ENCODE data around the gene ATP5F1E.
"Not testable (repeated sequence)": the region's sequence is repeated elsewhere in the genome, so short reads cannot be mapped to it uniquely, and the experiment has no call there.

ATP5F1E gene

DNA sequence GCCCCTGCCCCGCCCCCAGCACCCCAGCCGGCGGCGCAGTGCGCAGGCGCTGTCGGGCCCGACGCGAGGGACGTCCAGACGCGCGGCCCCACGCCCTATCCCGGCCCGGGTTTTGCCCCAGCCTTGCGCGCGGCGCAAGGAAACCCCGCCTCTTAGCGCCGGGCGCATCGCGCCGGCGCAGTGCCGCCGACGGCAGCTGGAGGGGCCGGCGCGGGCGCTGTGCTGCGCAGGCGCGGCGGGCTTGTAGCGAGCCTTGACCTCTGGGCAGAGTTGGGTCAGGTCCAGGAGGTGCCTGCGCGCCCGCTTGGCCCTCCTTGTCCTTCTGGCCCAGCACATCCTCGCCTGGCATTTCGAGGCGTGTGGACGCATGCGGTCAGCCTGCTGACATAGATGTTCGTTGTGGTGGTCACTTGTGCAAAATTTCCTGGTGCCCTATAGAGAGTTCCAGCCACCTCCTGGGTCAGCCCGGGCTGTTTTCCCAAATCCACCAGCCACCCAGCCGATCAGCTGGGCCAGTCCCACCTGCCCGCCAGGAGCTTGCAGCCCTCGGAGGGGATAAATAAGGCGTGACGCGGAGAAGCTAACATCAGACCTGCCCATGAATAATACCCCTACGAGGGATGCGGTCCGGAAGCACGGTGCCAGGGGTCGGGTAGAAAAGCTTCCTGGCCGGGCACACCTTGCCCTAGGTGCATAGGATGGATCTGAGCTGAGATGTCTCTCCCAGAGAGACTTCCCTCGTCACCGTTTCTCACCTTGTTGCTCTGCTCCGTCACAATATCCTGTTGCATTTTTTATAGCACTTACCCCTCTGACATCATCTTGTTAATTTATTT is 10.9 kb upstream of the ATP5F1E start:
- peak; percentile 85 to 94 (median 91) for DNase-seq

DNA sequence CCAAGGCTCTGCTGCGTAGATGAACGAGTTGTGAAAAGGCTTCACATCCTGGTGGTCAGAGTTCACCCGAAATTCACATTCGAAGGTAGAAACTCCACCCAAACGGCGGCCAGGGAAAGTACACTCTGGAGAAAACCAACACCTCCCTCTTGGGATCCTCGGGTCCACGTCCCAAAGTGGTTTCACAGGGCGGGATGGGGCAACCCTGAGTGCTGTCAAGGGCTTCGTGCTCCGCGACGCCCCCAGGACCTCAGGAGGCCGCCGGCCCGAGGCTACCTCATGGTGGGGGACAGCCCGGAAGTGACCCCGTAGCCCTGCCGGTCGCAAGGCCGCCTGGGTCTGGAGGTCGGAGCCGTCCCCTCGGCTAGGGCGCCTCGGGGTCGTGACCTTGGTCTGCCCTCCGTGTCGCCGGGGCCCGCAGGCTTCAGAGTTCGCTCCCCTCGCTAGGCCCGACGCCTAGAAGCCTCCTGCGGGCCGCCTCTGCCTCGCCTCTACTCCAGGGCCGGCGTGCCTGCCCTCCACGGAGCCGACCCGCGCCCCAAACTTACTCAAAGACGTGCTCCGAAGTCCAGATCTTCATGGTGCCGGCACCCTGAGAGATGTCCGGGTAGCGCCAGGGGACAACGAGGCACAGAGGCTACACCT is 10.1 kb upstream of the ATP5F1E start, which contains the start of gene PRELID3B:
PRELID3B (minus strand) TSS at position 636 of the 645 bp plus-strand sequence; CDS start at position 580, 56 bp downstream.
- DNase-seq: peak in 3 of 6 experiments; percentile 22 to 41 (median 36)

DNA sequence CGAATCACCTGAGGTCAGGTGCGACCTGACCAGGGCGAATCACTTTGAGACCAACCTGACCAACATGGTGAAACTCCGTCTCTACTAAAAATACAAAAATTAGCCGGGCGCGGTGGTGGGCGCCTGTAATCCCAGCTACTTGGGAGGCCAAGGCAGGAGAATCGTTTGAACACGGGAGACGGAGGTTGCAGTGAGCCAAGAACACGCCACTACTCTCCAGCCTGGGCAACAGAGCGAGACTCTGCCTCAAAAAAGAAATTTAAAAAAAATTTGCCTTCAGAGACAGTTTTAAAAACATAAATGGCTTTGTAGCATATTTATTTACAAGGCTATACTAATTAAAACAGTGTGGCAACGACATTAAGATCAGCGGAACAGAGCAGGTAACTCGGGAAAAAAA is 9.4 kb upstream of the ATP5F1E start:
- not testable (repeated sequence) for DNase-seq

DNA sequence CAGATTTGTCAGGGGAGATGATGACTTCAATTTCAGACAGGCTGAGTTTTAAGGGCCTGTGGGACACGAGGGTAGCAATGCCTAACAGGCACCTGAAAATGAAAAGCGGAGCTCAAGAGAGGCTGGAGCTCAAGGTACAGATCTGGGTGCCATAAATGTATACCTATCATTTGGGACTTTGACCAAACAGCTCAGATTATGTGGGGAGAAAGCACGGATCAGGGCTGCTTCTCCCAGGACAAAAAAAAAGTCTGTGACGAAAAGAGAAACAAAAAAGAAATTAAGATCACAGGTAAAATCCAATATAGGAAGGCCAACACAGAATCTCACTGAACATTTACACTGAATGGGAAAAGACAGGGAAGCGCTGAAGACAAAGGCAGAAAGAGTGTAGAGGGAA is 8.5 kb upstream of the ATP5F1E start:
- no peak for DNase-seq

DNA sequence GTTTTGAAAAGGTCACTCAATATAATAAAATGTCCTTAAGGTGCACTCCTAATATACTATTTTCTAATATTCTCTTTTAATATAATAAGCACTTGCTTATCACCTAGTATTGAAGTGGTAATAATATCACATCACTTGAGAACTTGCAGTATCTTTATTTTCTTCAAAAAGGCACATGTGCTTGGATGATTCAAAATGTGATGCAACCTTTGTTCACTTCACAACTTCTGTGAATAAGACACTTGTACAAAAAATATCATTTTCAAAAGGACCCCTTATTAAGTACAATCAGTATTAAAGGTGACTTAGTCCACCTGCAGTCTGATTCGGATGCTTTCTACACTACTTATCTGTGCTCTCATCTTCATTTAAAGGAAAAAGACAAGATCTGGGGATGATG is 7.1 kb upstream of the ATP5F1E start:
- DNase-seq: no peak

DNA sequence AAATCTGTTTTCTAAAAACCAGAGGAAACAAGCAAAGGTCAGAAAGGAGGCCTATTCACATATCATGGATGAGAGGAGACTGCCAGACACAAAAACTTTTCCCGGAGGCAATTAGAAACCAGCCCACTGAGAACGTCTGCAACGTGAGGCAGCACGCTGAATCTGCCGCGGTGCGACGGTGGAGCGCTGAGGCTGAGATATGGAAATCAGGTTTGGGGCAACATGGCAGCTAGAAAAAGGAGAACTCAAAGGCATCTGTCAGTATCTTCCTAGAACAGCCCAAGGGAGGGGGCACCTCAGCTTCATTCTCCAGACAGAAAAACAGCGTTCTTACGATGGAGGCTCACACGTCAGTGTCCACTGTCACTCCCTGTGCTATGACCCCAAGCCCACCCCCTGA is 5.3 kb upstream of the ATP5F1E start:
- no peak for DNase-seq

DNA sequence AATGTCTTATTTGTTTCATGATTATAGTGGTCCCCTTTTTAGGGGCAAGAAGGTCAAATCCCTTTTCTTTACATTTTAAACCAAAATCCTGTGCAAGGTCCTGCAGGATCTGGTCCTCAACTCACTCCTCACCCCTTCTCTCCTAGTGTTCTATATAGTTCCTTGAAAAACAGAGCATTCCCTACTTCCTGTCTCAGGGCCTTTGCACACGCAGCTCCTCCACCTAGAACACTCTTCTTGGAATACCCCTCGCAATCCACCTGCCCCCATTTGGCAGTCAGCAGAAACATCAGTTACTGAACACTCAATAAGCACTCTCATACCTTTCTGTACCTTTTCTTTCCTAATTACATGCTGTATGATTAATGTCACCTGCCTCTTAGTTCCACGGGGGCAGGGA is 3.2 kb upstream of the ATP5F1E start:
- no peak for DNase-seq

DNA sequence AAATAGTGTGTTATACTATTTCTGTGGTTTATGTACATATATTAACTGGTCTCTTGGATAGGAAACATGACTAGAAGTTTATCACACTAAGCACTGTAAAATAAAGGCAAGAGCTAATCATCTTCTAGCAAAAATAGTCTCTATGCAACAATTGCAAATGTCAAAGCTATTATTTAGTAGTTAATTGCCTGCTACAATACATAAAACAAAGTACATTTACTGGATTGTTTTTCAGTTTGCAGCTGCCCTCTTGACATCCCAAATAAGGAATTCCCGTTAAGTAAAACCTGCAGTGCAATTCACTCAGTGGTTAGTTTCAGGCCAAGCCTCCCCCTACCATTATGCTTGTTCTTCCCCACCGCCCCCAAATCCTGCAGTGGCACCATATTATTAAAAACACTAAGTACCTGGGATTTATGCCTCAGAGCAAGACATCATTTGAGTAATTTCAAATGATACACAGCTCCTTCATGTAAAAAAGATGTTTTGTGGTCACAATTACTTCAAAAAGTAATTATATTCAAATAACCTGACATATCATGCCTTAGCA is 1.6 kb upstream of the ATP5F1E start:
- no peak for DNase-seq

DNA sequence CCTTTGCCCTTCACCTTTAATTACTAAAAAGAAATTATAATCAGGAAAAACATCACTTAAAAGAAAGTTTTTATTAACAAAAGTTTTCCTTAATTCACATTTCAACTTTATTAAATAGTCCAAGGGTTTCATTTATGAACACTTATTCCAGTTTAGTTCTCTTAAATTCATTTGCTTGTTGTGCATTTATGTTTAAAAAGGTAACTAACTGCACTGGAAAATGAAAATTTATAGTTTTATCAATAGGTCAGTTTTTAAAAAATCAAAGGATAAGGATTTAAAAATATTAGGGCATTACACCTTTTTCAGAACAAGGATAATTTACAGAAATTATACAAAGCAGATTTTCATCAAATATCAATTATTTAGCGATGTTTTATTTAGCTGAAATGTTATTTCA is 958 bp upstream of the ATP5F1E start:
- DNase-seq: no peak

DNA sequence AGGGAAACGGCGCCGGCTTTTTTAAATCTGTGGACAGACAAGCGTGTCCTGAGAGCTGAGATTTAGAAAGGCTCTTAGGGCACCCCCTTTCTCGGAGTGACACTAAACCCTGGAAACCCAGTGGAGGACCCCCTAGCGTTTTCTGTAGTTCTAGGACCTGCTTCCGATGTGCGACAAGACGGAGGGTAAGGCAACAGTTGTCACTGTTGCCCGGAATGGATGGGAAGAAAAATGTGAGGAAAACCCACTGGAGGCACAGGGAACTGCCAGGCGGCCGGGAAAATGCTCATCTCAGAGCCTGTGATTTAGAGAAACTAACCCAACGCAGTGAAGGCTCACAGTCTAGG is 551 bp upstream of the ATP5F1E start:
- no peak for DNase-seq

DNA sequence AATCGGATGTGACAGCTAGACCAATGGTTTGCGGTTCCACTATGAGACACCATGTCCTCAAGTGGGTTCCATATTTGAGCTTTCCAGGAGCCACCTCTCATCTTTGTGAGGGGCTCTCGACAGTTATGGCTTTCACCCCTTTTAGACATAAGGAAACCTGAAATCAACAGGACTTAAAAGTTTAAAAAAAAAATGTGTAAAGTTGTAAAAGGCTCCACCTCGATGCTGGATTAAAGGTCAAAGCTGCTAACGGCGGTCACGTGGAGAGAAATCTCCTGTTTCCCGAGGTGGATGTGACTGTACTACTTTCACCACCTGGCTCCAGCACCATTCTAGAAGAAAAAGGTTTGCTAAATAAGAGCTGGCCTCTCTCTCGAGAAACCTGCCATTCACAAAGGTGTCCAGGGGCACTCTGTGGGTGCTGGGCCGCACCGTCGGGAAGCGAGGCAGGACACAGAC is 542 bp downstream of the ATP5F1E start:
- no peak for DNase-seq

DNA sequence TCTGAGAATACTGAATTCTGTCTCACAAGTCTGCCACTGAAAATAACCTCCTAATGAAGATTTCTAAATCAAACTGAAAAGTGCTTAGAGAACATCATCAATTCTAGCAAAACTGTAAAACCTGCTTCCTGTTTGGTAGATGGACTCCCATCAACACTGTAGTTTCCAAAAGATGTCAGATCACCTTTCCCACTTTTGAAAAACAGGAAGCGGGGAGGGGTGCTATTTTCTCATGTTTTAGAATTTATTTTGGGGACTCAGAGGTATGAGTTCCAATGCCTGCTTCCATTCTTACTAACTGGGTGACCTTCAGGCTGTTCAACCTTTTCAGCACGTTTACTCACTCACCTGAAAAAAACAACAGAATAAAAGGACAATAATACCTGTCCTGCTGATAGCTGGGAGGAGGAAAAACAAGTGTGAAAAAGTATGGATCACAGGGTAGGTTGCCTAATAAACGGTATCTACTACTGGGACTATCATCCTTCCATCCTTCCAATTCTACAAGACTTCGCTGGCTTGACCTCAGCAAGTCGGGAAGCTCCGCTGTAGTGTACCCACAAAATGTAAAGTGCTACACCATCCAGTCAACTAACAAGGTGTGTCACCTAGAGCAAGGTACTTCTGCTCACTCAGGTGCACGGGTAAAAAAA is 1.1 kb downstream of the ATP5F1E start:
- DNase-seq: no peak

DNA sequence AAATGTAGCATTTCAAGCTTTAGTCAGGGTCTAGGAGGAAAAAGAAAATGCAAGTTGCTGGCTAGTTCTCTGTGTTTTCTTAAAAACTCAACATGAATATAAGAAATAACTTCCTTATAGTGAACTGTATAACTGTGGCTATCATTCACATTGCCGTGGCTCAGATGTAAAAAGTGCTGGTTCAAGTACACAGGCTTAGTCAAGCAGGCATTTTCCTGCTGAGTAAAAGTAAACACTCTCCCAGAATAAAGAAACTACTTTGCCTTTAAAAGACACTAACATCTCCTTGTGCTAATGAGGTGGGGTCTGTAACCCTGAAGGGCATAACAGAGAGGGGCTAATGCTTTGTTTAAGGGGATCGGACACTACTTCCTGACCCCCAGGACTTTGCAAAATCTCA is 3.3 kb downstream of the ATP5F1E start:
- no peak for DNase-seq

DNA sequence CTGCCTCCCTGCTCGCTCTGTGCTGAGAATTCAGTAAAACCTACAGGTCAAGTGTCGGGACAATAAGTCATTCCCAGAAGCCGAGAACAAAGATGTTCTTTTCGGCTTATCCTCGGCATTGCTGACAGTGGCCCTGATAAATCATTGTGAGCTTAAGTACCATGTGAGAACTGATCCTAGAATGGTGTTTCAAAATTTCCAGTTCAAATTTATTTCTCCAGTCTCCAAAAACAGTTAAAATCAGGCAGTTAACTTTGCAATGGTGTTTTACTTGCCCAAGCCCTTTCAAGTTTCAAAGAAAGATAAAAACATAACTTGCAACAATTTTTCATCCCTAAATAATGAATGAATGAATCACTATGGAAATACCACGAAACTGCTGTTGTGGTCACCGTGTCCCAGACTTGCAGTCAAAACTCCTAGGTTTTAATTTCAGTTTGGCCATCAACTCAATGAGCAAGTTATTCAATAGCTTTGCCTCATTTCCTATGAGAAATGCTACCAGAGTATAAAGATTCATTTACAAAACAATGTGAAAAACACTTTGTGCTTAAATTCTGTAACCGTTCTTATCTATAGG is 4.3 kb downstream of the ATP5F1E start:
- no peak for DNase-seq

DNA sequence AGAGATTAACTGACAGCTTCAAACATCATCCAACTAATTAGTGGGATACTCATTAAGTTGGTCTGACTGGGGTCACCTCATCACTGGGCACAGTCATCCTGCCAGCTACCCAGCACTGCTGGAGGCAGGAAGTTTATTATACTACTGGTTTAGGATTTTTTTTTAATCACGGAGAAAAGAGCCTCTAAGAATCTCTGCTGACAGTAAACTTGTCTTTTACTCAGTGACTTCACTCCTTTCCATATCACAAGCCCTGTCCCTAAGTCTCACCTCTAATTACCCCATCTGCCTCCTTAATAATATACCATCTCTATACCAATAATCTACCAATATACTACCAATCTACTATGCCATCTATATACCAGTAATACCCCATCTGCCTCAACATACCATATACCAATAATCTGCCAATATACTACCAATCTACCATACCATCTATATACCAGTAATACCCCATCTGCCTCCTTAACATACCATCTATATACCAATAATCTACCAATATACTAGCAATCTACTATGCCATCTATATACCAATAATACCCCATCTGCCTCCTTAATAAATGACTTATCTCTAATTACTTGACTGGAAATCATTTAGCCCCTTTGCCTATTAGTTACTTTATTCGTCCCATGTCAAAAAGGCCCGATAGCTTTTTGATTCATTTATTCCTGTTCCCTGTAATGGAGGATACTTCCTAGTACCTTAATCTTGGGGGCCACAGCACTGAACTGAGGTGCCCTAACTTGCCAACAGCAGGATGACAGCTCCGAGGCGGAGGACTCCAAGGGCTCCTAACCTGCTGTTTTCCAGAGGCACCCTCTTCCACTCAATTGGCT is 5.0 kb downstream of the ATP5F1E start:
- DNase-seq: no peak

DNA sequence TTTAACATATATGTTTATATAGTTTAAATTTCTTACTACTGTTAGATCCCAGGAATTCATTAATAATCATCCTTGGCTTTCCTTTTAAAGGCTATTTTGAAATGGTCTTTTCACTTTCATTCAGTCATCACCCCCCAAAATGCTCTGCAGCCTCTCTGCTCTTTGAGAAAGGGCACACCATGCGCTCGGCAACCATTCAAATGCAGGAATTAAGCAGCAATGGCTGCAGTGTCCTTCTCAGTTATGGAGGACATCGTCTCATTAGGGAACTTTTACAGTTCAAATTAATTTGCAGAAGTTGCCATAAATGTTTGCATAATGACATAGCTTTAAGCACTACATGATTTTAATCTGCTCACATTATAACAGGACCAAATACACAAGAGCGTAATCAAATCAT is 6.6 kb downstream of the ATP5F1E start:
- DNase-seq: no peak

DNA sequence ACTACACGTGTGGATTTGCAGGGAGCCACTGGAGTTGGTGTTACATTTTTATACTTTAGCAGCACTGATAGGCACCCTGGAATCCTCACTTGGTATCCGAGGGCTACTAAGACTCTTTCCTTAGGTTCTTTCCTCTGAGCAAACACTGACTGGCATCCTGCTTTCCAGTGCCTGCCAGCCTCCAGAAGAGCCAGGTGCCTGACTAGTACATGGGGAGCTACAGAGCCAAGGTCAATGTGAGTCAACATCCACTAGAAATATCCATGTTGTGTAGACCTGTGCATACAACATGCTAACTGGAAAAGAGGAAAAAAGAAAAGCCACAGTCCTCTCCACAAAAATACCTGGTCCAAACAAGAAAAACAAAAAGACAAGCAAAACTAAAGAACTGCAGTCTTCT is 7.0 kb downstream of the ATP5F1E start:
- no peak for DNase-seq

DNA sequence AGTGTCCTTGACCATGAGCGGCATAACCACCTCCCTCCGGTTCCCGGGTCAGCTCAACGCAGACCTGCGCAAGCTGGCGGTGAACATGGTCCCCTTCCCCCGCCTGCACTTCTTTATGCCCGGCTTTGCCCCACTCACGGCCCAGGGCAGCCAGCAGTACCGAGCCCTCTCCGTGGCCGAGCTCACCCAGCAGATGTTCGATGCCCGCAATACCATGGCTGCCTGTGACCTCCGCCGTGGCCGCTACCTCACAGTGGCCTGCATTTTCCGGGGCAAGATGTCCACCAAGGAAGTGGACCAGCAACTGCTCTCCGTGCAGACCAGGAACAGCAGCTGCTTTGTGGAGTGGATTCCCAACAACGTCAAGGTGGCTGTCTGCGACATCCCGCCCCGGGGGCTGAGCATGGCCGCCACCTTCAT is 8.0 kb downstream of the ATP5F1E start:
- DNase-seq: no peak

DNA sequence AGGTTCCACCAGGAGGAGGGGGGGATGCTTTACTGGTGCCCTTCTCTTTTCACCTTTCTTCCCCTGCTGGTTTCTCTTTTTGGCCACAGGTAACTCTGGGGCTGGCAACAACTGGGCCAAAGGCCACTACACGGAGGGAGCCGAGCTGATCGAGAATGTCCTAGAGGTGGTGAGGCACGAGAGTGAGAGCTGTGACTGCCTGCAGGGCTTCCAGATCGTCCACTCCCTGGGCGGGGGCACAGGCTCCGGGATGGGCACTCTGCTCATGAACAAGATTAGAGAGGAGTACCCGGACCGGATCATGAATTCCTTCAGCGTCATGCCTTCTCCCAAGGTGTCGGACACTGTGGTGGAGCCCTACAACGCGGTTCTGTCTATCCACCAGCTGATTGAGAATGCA is 8.5 kb downstream of the ATP5F1E start:
- DNase-seq: no peak

DNA sequence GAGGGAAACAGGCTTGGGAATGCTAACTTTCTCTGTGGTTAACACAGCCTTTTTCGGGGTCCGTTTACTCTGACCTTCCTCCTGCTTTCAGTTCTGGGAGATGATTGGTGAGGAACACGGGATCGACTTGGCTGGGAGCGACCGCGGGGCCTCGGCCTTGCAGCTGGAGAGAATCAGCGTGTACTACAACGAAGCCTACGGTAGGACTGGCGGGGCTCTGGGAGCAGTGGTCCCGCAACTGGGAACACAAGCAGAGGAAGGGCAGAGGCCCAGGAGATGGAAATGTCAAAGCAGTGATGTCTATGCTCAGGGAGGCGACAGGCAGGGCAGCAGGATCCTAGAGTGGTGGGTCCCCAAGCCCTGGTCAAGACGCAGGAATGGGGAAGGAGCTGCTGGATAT is 9.4 kb downstream of the ATP5F1E start:
- no peak for DNase-seq

DNA sequence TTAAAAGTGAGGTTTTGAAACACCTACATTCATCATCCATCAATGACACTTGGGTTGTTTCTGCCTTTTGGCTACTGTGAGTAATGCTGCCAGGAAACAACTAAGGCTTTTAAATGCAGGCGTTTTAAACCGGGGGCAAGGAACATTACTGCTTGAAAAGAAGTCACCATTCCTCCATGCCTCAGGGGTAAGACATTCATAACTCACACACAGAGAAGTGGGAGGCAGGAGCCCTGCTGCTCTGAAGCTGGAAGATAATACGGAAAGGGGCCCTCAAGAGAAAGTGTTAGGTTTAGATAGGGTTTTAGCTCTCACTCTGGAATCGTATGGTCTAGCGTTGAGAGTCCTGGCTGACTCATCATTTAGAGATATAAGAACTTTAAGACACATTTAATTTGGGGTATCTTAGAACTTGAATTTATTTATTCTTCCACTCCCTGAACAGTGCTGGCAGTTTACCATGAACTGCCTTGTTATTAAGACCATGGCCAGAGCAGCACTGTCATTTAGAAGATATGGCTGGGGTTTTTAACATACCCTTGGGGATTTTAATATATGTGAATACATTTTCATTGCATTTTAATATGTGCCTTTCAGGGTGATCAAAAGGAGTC is 11.1 kb downstream of the ATP5F1E start:
- no peak for DNase-seq

DNA sequence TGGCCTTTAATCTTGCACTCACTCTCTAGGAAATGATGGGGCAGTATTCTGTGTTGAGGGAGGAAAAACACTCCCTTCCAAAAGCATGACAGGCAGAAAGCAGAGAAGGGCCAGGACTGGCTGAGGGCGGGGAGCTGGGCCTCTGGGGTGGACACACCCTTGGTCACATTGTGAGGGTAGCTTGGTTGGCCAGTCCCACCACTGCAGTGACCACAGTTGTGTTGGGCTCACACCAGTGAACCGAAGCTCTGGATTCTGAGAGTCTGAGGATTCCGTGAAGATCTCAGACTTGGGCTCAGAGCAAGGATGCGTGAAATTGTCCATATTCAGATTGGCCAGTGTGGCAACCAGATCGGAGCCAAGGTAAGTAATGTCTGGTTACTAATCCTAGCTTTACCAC is 12.9 kb downstream of the ATP5F1E start, which contains the start of gene TUBB1:
TUBB1 (plus strand) TSS at position 213 of the 400 bp plus-strand sequence; CDS start at position 307, 94 bp downstream.
- DNase-seq: no peak
